Left lung (tissue), 10 donors: Measurements from ENCODE around the gene ST6GALNAC3. TPM values are rescaled to one million over a fixed set of nuclear protein-coding genes. Genes with fewer than 3 reads are reported as not detected.

Source experiments
- ATAC-seq: fragments of 200-7000 bp; cut with Tn5 transposase; one replicate; pipeline ENCODE4 v1.9.1; 2020; ENCODE audit warnings: moderate library complexity
- DNase-seq, 4 donors: peaks; one replicate each; pipeline ENCODE4 v3.0.0-alpha.2; 2013 to 2020
- H3K27ac ChIP-seq, 2 donors: fragments of 200-600 bp; sonication (generic) in 1 of 2; one replicate each; pipeline versions ENCODE4 v1.5.0 to v1.8.0; 2020 to 2021
- H3K27me3 ChIP-seq, 2 donors: fragments of 200-600 bp; sonication (generic) in 1 of 2; one replicate each; pipeline versions ENCODE4 v1.5.0 to v1.8.0; 2020 to 2021
- H3K36me3 ChIP-seq, 2 donors: fragments of 200-600 bp; sonication (generic) in 1 of 2; one replicate each; pipeline versions ENCODE4 v1.5.0 to v1.8.0; 2020 to 2021
- H3K4me1 ChIP-seq, 2 donors: fragments of 200-600 bp; one replicate each; pipeline ENCODE4 v1.8.0; 2021
- H3K4me3 ChIP-seq, 2 donors: fragments of 200-600 bp; sonication (generic) in 1 of 2; one replicate each; pipeline versions ENCODE4 v1.5.0 to v1.8.0; 2020 to 2021; ENCODE audit warnings: mild to moderate bottlenecking in 1 of 2
- H3K9me3 ChIP-seq, 2 donors: fragments of 200-600 bp; sonication (generic) in 1 of 2; one replicate each; pipeline versions ENCODE4 v1.5.0 to v1.8.0; 2020 to 2021
- CTCF ChIP-seq, 2 donors: fragments of 200-600 bp; sonication (generic) in 1 of 2; IDR thresholded peaks; one replicate each; pipeline versions ENCODE4 v1.5.0 to v1.8.0; 2021; ENCODE audit warnings: antibody characterized with exemption in 2 of 2
- intact Hi-C, 2 donors: fragments of 100-400 bp; cut with DNase I; formaldehyde crosslinking; loops; one replicate each; pipeline versions ENCODE4 v1.11.2 to v1.14.2; 2022
- polyA plus RNA-seq, 6 donors: library from polyadenylated mRNA; unstranded; fragments of 120-200 nt; gene quantifications; one replicate each; pipeline ENCODE4 v1.2.1, GENCODE V29; 2013; ENCODE audit not compliant: insufficient read length in 6 of 6
- total RNA-seq, 2 donors: library from RNA; stranded (reverse); fragmentation: NEBNext Ultra II Directional; extraction: Animal tissue kit (Norgen Biotek cat#: 25700); gene quantifications; one replicate each; pipeline ENCODE4 v1.2.1, GENCODE V29; 2021
- donor health status: DM: no; HTN: yes; CAD: no.
- donor health status: DM: no; HTN: no; CAD: no.

The ST6GALNAC3 gene
- total and polyA plus RNA-seq, 8 donors, result 3.4 to 37.7 (median 30.1) TPM

GRCh38 chr1:76250271-76250670, 175.7 kb downstream of the ST6GALNAC3 start:
- H3K27me3 ChIP-seq, result no peaks in the 10 kb centered on the region
- H3K4me3 ChIP-seq, result no peak overlapping the region
- ATAC-seq, result no peak
- DNase-seq, result no peak
- H3K27ac ChIP-seq, result no peak overlapping the region
- H3K9me3 ChIP-seq, result no peaks in the 10 kb centered on the region
- peaks cover 0 to 11% of the 10 kb centered on the region in 2 donors for H3K4me1 ChIP-seq
- intact Hi-C loops, result no loop called here
- TF ChIP-seq CTCF (IDR thresholded peaks at IDR 0.05), result no peak
- H3K36me3 ChIP-seq, result no peaks in the 10 kb centered on the region

- Histone ChIP-seq H3K4me3 (no peak overlapping the region), H3K36me3 (no peaks in the 10 kb centered on the region), H3K9me3 (no peaks in the 10 kb centered on the region), H3K27me3 (no peaks in the 10 kb centered on the region), H3K27ac (no peak overlapping the region), H3K4me1 (peaks cover 0 to 14% of the 10 kb centered on the region in 2 donors)
- ATAC-seq (no peak), DNase-seq (no peak)
- intact Hi-C loops, result no loop called here
- no peak for TF ChIP-seq CTCF (IDR thresholded peaks at IDR 0.05)
These were observed 177.9 kb downstream of the ST6GALNAC3 start for GRCh38 chr1:76252431-76252830.

- ATAC-seq (peak; percentile 44), DNase-seq (no peak)
- intact Hi-C loops, result no loop called here
- no peaks in the 10 kb centered on the region for H3K27me3 ChIP-seq
- TF ChIP-seq CTCF (IDR thresholded peaks at IDR 0.05), result no peak
- no peaks in the 10 kb centered on the region for H3K9me3 ChIP-seq
- H3K27ac ChIP-seq, result peak overlapping the region in 1 of 2 donors; percentile 19
- H3K4me3 ChIP-seq, result no peak overlapping the region
- no peaks in the 10 kb centered on the region for H3K36me3 ChIP-seq
- H3K4me1 ChIP-seq, result peaks cover 0 to 14% of the 10 kb centered on the region in 2 donors
These were observed 179.8 kb downstream of the ST6GALNAC3 start for GRCh38 chr1:76254104-76255030.

GRCh38 chr1:76256289-76257223, 182.0 kb downstream of the ST6GALNAC3 start:
- no peak for TF ChIP-seq CTCF (IDR thresholded peaks at IDR 0.05)
- H3K4me1 ChIP-seq, result peaks cover 0 to 14% of the 10 kb centered on the region in 2 donors
- no peaks in the 10 kb centered on the region for H3K36me3 ChIP-seq
- no peaks in the 10 kb centered on the region for H3K9me3 ChIP-seq
- no peak for ATAC-seq
- H3K4me3 ChIP-seq, result no peak overlapping the region
- no peaks in the 10 kb centered on the region for H3K27me3 ChIP-seq
- intact Hi-C loops, result no loop called here
- no peak overlapping the region for H3K27ac ChIP-seq
- no peak for DNase-seq

GRCh38 chr1:76257823-76258222, 183.3 kb downstream of the ST6GALNAC3 start:
- ATAC-seq (no peak), DNase-seq (no peak)
- Histone ChIP-seq H3K4me1 (peaks cover 0 to 14% of the 10 kb centered on the region in 2 donors), H3K9me3 (no peaks in the 10 kb centered on the region), H3K27me3 (no peaks in the 10 kb centered on the region), H3K27ac (no peak overlapping the region), H3K36me3 (no peaks in the 10 kb centered on the region), H3K4me3 (no peak overlapping the region)
- no peak for TF ChIP-seq CTCF (IDR thresholded peaks at IDR 0.05)
- intact Hi-C loops, result no loop called here
